NCI-H2029 treated with DMSO at 0.1 percent for 48 hours (cell line): ENCODE results near the gene DRAP1.
A peak's percentile ranks its signal among the peaks of the same experiment; 100 is the strongest.

ENCODE experiments used
- DNase-seq: peaks from one replicate; lab custom pipeline; 2025; lab: John Stamatoyannopoulos, UW

The DRAP1 gene

GRCh38 chr11:65919141-65919572 is at the start of gene DRAP1:
DRAP1 (plus strand) TSS chr11:65919426; CDS start chr11:65919502, 76 bp downstream.
- DNase-seq, result peak; percentile 85

GRCh38 chr11:65869643-65870306 is 49.5 kb upstream of the DRAP1 start:
- no peak for DNase-seq

GRCh38 chr11:65870307-65870658 is 48.9 kb upstream of the DRAP1 start:
- no peak for DNase-seq

- DNase-seq, result no peak
Observed at GRCh38 chr11:65870706-65871681, 48.2 kb upstream of the DRAP1 start.

GRCh38 chr11:65871811-65872548 is 47.2 kb upstream of the DRAP1 start:
- DNase-seq, result no peak

- DNase-seq, result no peak
Observed at GRCh38 chr11:65872586-65873317, 46.5 kb upstream of the DRAP1 start, which contains the start of gene EFEMP2. EFEMP2 (minus strand) TSS chr11:65872800; CDS start chr11:65872354, 446 bp downstream.

- peak; percentile 64 for DNase-seq
Observed at GRCh38 chr11:65873318-65874156, 45.7 kb upstream of the DRAP1 start.

- DNase-seq, result no peak
Observed at GRCh38 chr11:65879617-65880016, 39.6 kb upstream of the DRAP1 start, which contains the start of gene CTSW. CTSW (plus strand) TSS chr11:65879837; CDS start chr11:65879855, 18 bp downstream.

- no peak for DNase-seq
Observed at GRCh38 chr11:65880027-65880426, 39.2 kb upstream of the DRAP1 start.

- DNase-seq, result no peak
Observed at GRCh38 chr11:65880844-65881421, 38.3 kb upstream of the DRAP1 start.

- DNase-seq, result no peak
Observed at GRCh38 chr11:65882120-65883057, 36.8 kb upstream of the DRAP1 start.

- no peak for DNase-seq
Observed at GRCh38 chr11:65883058-65883761, 36.0 kb upstream of the DRAP1 start.

- no peak for DNase-seq
Observed at GRCh38 chr11:65883786-65884715, 35.2 kb upstream of the DRAP1 start.

GRCh38 chr11:65884716-65885092 is 34.5 kb upstream of the DRAP1 start:
- DNase-seq, result peak; percentile 35

- no peak for DNase-seq
Observed at GRCh38 chr11:65885231-65885630, 34.0 kb upstream of the DRAP1 start.

GRCh38 chr11:65885808-65886536 is 33.3 kb upstream of the DRAP1 start:
- no peak for DNase-seq
